Loucy (cell line): ENCODE measurements around the gene KLKB1.

Source experiments
- H2AFZ ChIP-seq: fragments of 200-600 bp; sonication (generic); 2 replicates; pipeline ENCODE4 v1.6.0; 2016; ENCODE audit warnings: antibody characterized with exemption, mild to moderate bottlenecking, low read length, moderate library complexity
- H3F3A ChIP-seq: fragments of 200-600 bp; 2 replicates; pipeline ENCODE4 v1.6.0; 2016; ENCODE audit warnings: antibody characterized with exemption, low read depth, mild to moderate bottlenecking
- H3K27me3 ChIP-seq: fragments of 200-600 bp; sonication (generic); 2 replicates; pipeline ENCODE4 v1.6.1; 2014; ENCODE audit warnings: low read length, mild to moderate bottlenecking; ENCODE audit not compliant: insufficient read depth, poor library complexity, severe bottlenecking
- H3K36me3 ChIP-seq: fragments of 200-600 bp; sonication (generic); 2 replicates; pipeline ENCODE4 v1.6.1; 2016; ENCODE audit warnings: low read length; ENCODE audit not compliant: insufficient read depth
- H3K4me1 ChIP-seq: fragments of 200-600 bp; sonication (generic); 2 replicates; pipeline ENCODE4 v1.5.1; 2014; ENCODE audit warnings: low read length, mild to moderate bottlenecking; ENCODE audit not compliant: insufficient read depth, poor library complexity, severe bottlenecking
- H3K4me2 ChIP-seq: fragments of 200-600 bp; sonication (generic); 2 replicates; pipeline ENCODE4 v1.6.0; 2014; ENCODE audit warnings: antibody characterized with exemption, low read length, low read depth, mild to moderate bottlenecking; ENCODE audit not compliant: poor library complexity, severe bottlenecking
- H3K4me3 ChIP-seq: fragments of 200-600 bp; sonication (generic); 2 replicates; pipeline ENCODE4 v1.5.1; 2014; ENCODE audit warnings: low read length, mild to moderate bottlenecking, mixed read lengths; ENCODE audit not compliant: poor library complexity, severe bottlenecking
- H3K79me2 ChIP-seq: fragments of 200-600 bp; sonication (generic); 2 replicates; pipeline ENCODE4 v1.6.1; 2014; ENCODE audit warnings: low read length; ENCODE audit not compliant: insufficient read depth
- H3K9ac ChIP-seq: fragments of 200-600 bp; sonication (generic); 2 replicates; pipeline ENCODE4 v1.6.0; 2014; ENCODE audit warnings: mild to moderate bottlenecking, low read depth, low read length, moderate library complexity; ENCODE audit not compliant: poor library complexity, severe bottlenecking
- H3K9me2 ChIP-seq: fragments of 200-600 bp; sonication (generic); replicated peaks from 2 replicates; pipeline ENCODE4 v1.6.1; 2016; ENCODE audit warnings: low read depth, low read length, mixed read lengths
- H3K9me3 ChIP-seq: fragments of 200-600 bp; sonication (generic); 2 replicates; pipeline ENCODE4 v1.6.1; 2014; ENCODE audit warnings: mild to moderate bottlenecking, antibody characterized with exemption, low read length, low read depth; ENCODE audit not compliant: insufficient read depth
- H4K20me1 ChIP-seq: fragments of 200-600 bp; sonication (generic); 2 replicates; pipeline ENCODE4 v1.6.0; 2014; ENCODE audit warnings: antibody characterized with exemption, low read length, mild to moderate bottlenecking; ENCODE audit not compliant: insufficient read depth, poor library complexity, severe bottlenecking
- CTCF ChIP-seq: fragments of 200-600 bp; sonication (generic); conservative IDR thresholded peaks from 2 replicates; pipeline ENCODE4 v1.5.1; 2014; ENCODE audit warnings: mild to moderate bottlenecking, antibody characterized with exemption, low read length
- EZH2phosphoT487 ChIP-seq: fragments of 200-600 bp; IDR thresholded peaks from 2 replicates; pipeline ENCODE4 v1.6.1; 2018; ENCODE audit warnings: antibody characterized with exemption, mild to moderate bottlenecking, moderate library complexity, borderline replicate concordance

Gene KLKB1

DNA sequence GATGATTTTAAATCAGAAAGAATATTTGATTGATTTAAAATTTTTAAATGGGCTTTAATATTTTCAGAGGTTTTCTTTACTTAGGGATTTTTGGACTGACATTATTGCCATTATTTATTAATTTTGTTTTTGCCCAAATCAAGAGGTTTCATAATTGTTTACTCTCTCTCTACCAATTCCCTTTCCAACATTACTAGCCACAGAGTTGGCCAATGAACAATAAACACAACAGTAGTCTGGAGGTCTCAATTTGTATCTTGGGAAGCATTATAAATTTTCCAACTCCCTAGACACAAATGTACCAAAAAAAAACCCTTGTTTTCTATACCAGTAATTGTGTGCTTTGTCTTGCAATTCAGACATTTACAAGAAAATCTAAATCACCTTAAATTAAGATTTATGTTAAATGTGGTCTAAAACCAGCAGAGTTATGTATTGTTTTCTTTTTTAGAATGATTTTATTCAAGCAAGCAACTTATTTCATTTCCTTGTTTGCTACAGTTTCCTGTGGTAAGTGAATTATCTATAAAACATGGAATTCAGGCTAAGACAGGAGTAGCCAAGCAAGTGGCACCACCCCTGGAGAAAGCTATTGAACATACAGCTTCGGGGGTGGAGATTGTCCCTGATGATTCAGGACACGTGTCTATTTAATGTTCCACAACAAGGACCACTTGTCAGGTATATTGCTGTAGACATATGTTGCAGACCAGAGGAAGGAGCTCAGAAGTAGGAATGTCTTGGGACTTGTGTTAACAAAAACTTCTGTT lies 622 bp downstream of the KLKB1 start:
- Histone ChIP-seq H3K9ac (no peak overlapping the region), H3K9me3 (no peaks in the 10 kb centered on the region; the same call in 1 of the 2 replicates), H4K20me1 (no peaks in the 10 kb centered on the region), H2AFZ (no peak overlapping the region), H3K9me2 (no peaks in the 10 kb centered on the region), H3K4me2 (no peak overlapping the region), H3F3A (no peaks in the 10 kb centered on the region), H3K36me3 (no peaks in the 10 kb centered on the region), H3K4me1 (no peaks in the 10 kb centered on the region), H3K27me3 (no peaks in the 10 kb centered on the region), H3K79me2 (no peaks in the 10 kb centered on the region), H3K4me3 (no peak overlapping the region)
- TF ChIP-seq CTCF, result no peak
- no peak for TF ChIP-seq EZH2phosphoT487

DNA sequence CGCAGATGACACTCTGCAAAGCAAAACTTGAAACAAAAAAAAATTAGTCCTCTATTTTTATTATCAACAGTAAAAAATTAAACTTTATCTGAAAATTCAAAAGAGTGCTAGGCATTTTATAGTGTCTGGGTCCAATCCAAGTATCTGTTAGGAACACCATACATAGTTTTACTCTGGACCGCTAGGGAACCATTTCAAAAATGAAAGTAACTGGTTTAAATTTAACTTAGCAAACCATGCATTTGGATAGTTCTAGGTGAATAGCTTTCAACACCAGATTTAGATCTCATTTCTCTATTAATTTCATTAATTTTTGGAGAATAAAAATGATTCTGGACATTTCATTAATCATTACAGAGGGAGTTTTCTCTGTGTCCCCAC lies 1.2 kb downstream of the KLKB1 start:
- Histone ChIP-seq H3K4me3 (no peak overlapping the region), H3K79me2 (no peaks in the 10 kb centered on the region), H3K36me3 (no peaks in the 10 kb centered on the region), H3K9me3 (no peaks in the 10 kb centered on the region; the same call in 1 of the 2 replicates), H3K9me2 (no peaks in the 10 kb centered on the region), H3K4me1 (no peaks in the 10 kb centered on the region), H3K27me3 (no peaks in the 10 kb centered on the region), H3K9ac (no peak overlapping the region), H3K4me2 (no peak overlapping the region), H2AFZ (no peak overlapping the region), H3F3A (no peaks in the 10 kb centered on the region), H4K20me1 (no peaks in the 10 kb centered on the region)
- TF ChIP-seq EZH2phosphoT487 (no peak), CTCF (no peak)

GRCh38 chr4:186234367-186234766 lies 7.1 kb downstream of the KLKB1 start:
- Histone ChIP-seq H3K9ac (no peak overlapping the region), H3F3A (no peaks in the 10 kb centered on the region), H3K9me2 (no peaks in the 10 kb centered on the region), H4K20me1 (no peaks in the 10 kb centered on the region), H3K9me3 (no peaks in the 10 kb centered on the region), H3K4me2 (no peak overlapping the region), H3K36me3 (no peaks in the 10 kb centered on the region), H3K4me1 (no peaks in the 10 kb centered on the region), H2AFZ (no peak overlapping the region), H3K4me3 (no peak overlapping the region), H3K27me3 (no peaks in the 10 kb centered on the region), H3K79me2 (no peaks in the 10 kb centered on the region)
- TF ChIP-seq EZH2phosphoT487 (no peak), CTCF (no peak)
